Measurements from ENCODE around the gene NEURL1.

DNA sequence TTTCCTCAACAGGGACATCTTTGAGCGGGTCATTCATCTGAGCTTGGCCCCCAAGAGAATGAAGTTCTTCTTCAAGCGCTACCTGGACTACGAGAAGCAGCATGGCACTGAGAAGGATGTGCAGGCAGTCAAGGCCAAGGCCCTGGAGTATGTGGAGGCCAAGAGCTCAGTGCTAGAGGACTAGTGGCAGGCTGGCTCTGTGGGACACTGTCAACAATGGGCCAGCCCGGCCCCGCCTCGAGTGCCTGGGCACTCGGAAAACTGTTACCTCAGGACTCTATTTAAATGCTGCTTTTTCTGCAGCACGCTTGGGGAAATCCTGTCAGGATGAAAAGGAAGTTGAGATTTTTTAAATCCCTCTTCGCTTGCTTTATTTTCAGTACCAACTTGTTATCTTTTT lies 48.1 kb upstream of the NEURL1 start:
- TF ChIP-seq EZH2 (IDR thresholded peaks at IDR 0.05; ENCODE audit: insufficient read depth, poor library complexity, severe bottlenecking), result no peak
- no peak for TF ChIP-seq EZH2phosphoT487 (IDR thresholded peaks at IDR 0.05; ENCODE audit: insufficient read depth, low read depth)

Data from GM23248 (cell line).